Measurements from ENCODE around the gene CYTH1.

CYTH1 gene

GRCh38 chr17:78723001-78723796 lies 58.9 kb downstream of the CYTH1 start:
- peak; percentile 90 to 99 (median 95) for DNase-seq
- intact Hi-C loops (cut with DNase I), result loop anchor here (10.0 kb wide), 1 partner anchor 62 kb away; the partner anchor contains the start of gene CYTH1

GRCh38 chr17:78722246-78722761 lies 59.8 kb downstream of the CYTH1 start:
- peak; percentile 49 to 97 (median 72) for DNase-seq
- intact Hi-C loops (cut with DNase I), result loop anchor here (10.0 kb wide), 1 partner anchor 62 kb away; the partner anchor contains the start of gene CYTH1

- intact Hi-C loops (cut with DNase I), result loop anchor here (10.0 kb wide), 1 partner anchor 65 kb away; the partner anchor contains the start of gene CYTH1
- DNase-seq, result no peak
These were observed 62.3 kb downstream of the CYTH1 start for GRCh38 chr17:78719630-78720298.

DNA sequence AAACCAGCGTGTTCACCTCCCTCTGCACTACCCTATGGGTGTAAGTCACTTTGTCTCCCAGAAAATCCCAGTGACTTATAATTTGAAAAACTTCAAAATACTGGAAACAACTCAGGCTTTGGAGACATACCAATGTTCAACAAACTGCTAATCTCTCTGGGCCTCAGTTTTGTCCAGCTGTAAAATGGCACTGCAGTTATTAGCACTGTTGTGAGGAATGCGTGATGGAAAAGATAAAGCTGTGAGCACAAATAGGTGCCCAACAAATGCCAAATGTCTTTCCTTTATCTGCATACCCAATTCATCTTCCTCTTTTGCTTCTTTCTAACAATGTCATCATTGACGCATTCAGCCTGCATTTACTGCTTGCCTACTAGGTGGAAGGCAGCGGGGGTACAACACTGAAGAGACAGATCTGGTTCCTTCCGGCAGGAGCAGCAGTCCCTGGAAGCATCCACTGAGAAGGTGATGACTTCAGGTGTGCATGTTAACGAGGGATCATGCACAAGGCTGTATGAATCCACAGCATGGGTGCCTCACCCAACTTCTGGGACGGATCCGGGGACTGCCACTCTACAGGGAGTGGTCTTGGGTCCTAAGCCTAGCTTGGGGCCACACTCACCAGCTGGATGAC lies 63.4 kb downstream of the CYTH1 start:
- intact Hi-C loops (cut with DNase I), result no loop called here
- peak in 1 of 10 donors; percentile 61 for DNase-seq

- DNase-seq, result peak; percentile 50 to 94 (median 72)
- intact Hi-C loops (cut with DNase I), result no loop called here
These were observed 64.6 kb downstream of the CYTH1 start for GRCh38 chr17:78717431-78717980.

GRCh38 chr17:78716814-78717393 lies 65.2 kb downstream of the CYTH1 start:
- intact Hi-C loops (cut with DNase I), result no loop called here

DNA sequence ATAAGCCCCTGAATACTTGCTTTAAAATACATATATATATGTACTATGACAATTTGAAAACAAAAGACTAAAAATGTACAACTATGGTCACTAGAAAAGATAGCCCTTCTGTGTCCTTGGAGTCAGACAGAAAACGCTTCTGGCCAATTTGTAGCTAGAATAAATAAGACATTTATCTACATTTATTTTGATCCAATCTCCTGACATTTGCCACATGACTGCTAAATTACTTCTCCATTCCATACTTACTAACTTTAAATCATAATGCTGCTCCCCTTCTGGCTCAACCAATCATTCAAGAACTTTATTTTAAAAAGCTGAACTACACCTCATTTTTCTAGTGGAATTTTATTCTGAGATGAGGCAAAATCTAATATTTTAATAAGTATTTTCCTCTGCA lies 65.8 kb downstream of the CYTH1 start:
- DNase-seq, result no peak
- intact Hi-C loops (cut with DNase I), result no loop called here

More at GRCh38 chr17:78716814-78717393, 65.2 kb downstream of the CYTH1 start:
- peak; percentile 89 to 98 (median 92) for DNase-seq

- intact Hi-C loops (cut with DNase I), result no loop called here
- no peak for DNase-seq
These were observed 66.2 kb downstream of the CYTH1 start for GRCh38 chr17:78715876-78716275.

GRCh38 chr17:78715000-78715771 lies 66.9 kb downstream of the CYTH1 start:
- intact Hi-C loops (cut with DNase I), result no loop called here
- peak in 1 of 10 donors; percentile 75 for DNase-seq

GRCh38 chr17:78714534-78714933 lies 67.5 kb downstream of the CYTH1 start:
- DNase-seq, result no peak
- intact Hi-C loops (cut with DNase I), result no loop called here

- intact Hi-C loops (cut with DNase I), result no loop called here
- no peak for DNase-seq
These were observed 70.0 kb downstream of the CYTH1 start for GRCh38 chr17:78712043-78712442.

DNA sequence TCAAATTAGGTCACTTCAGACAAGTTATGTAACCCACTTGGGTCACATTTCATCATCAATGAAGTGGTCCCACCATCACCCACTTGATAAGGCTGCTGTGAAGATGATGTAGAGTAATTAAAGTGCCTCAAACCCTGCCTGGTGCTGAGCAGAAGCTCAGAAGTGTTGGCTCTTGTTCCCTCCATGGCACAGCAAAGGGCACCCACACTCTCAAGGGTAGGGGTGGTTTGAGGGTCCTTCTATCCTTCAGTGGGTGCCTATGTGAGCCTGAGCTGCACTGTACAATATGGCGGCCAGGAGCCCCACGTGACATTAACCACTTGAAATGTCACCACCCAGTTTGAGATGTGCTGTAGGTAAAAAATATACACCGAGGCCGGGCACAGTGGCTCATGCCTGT lies 71.5 kb downstream of the CYTH1 start:
- intact Hi-C loops (cut with DNase I), result no loop called here
- no peak for DNase-seq

GRCh38 chr17:78709751-78710181 lies 72.3 kb downstream of the CYTH1 start:
- intact Hi-C loops (cut with DNase I), result no loop called here
- no peak for DNase-seq

- intact Hi-C loops (cut with DNase I), result no loop called here
- peak in 1 of 10 donors; percentile 72 for DNase-seq
These were observed 72.9 kb downstream of the CYTH1 start for GRCh38 chr17:78709119-78709681.

DNA sequence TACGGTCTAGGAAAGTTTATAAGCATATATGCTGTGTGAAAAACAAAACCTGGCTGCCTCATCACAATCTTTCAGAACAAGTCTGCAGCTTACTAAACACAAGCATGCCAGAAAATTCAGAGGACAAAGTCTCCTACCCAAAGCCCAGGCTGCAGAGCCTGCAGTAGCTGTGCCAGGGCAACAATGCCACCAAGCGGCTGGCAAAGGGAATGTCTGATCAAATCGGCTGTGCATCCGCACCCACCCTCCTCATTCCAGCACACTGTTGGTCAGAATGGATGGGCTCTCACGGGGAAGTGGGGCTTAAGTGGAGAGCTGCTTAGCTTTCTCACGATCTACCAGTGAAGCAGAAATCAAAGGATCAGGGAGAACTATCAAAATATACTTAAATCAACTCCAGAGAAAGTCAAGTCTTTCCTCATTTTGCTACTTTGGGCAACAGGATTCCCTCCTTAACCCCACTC lies 73.5 kb downstream of the CYTH1 start:
- intact Hi-C loops (cut with DNase I), result loop anchor here (1.0 kb wide), 1 partner anchor 211 kb away; no protein-coding TSS in a partner anchor
- DNase-seq, result peak; percentile 63 to 98 (median 82)

GRCh38 chr17:78707923-78708322 lies 74.2 kb downstream of the CYTH1 start:
- DNase-seq, result no peak
- intact Hi-C loops (cut with DNase I), result loop anchor here (1.0 kb wide), 1 partner anchor 211 kb away; no protein-coding TSS in a partner anchor

DNA sequence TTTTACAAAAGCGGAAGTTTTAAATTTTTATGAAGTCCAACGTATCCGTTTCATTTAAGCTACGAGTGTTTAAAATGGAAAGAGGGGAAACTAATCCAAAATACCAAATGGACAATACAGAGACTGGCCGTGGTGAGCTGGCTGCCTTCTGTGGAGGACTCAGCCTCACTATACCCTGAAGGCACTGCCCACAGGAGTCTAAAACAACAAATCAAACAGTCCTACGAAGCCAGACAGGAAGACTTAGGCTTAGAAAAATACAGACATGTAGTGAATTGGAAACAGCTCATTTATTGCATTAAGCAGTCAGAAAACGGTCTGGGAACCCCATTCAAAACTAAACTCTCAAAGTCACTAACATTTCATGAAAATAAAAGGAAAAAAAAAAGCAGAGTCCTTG lies 75.1 kb downstream of the CYTH1 start:
- intact Hi-C loops (cut with DNase I), result no loop called here
- no peak for DNase-seq

GRCh38 chr17:78706271-78706915 lies 75.7 kb downstream of the CYTH1 start:
- intact Hi-C loops (cut with DNase I), result no loop called here
- no peak for DNase-seq
